ENCODE results near the gene KRTAP27-1.

Gene KRTAP27-1, protein sequence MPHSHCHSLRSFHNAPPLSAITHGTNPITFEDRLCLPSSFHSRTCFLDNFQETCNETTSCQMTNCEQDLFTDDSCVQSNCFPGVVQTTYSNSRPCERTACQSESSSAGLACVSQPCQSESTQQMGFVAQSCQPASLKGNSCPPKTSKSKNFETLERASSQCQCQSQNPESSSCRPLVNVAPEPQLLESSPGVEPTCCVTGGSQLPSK

DNA sequence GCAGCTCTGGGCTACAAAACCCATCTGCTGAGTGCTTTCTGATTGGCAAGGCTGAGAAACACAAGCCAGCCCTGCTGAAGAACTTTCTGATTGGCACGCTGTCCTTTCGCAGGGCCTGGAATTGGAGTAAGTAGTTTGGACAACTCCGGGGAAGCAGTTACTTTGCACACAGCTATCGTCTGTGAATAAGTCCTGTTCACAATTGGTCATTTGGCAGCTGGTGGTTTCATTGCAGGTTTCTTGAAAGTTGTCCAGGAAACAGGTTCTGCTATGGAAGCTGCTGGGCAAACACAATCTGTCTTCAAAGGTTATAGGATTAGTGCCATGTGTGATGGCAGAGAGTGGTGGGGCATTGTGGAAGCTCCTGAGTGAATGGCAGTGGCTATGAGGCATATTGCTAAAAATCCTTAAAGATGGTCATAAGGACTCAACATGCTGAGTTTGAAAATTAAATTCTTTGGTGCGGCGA is at the start of gene KRTAP27-1:
Gene KRTAP27-1, minus strand, starts transcription at position 419 of the 469 bp plus-strand sequence. Its CDS starts 26 bp downstream, at position 393.
- no peak for DNase-seq

DNA sequence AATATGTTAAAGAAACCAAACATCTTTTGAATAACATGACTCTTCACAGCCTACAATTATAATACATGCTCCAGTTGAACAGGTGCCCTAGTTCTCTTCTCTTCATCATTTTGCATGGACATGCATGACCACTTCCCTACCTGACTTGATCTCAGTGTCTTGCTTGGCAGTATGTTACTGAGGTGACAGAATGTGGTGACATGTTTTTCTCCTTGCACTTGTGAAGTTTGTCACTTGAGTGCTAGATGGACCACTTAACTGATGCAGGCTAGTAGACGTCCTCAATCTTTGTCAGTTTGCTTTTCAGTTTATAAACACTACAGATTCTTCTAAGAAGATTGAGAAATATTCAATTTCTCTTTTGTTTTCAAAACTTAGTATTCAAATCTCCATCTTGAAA is 44.7 kb upstream of the KRTAP27-1 start:
- DNase-seq: no peak

DNA sequence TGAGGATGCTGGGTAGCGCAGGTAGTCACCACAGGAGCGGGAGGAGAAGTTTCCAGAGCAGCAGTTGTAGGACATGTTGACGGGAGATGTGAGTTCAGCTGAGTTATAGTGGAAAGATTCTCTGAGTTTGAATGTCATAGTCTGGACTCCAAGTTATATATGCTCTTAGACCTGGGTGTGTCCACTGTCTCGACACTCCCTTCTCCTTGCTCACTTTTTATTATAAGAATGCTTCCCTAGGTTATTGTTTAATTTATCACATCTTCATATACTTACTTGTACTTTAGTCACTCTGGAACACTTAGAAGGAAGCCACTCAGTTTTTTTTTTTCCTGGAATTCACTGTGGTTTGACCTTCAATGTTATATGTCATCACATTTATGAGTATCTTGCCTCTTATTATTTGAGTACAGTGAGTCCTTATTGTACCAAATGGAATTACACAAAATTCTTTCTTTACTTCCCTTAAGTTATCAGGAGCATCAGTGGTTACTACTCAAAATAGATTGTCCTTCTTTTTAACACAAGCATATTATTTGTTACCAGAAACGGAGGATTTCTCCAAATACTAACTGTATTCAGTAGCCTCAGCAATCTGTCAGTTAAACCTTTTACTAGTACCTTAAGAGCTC is 34.8 kb upstream of the KRTAP27-1 start, which contains the start of gene KRTAP13-2:
Gene KRTAP13-2, minus strand, starts transcription at position 133 of the 632 bp plus-strand sequence. Its CDS starts 58 bp downstream, at position 75.
- no peak for DNase-seq

DNA sequence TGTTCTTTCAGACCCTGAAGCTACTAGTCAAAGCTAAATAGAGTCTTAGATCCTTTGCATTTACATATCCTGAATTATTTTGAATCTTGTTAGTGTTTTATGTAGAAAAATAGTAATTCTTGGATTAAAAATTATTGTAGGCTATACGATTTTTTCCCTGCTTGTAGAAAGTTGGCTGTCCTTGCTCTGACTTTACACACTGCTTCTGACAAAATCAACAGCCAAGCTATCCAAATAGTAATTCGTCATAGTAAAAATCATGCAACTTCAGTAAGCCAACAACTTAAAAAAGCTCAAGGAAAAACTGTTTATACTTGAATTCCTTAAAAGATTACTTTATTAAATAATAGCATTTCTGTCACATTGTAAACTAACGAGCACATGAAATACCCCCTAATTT is 18.4 kb upstream of the KRTAP27-1 start:
- DNase-seq: no peak

DNA sequence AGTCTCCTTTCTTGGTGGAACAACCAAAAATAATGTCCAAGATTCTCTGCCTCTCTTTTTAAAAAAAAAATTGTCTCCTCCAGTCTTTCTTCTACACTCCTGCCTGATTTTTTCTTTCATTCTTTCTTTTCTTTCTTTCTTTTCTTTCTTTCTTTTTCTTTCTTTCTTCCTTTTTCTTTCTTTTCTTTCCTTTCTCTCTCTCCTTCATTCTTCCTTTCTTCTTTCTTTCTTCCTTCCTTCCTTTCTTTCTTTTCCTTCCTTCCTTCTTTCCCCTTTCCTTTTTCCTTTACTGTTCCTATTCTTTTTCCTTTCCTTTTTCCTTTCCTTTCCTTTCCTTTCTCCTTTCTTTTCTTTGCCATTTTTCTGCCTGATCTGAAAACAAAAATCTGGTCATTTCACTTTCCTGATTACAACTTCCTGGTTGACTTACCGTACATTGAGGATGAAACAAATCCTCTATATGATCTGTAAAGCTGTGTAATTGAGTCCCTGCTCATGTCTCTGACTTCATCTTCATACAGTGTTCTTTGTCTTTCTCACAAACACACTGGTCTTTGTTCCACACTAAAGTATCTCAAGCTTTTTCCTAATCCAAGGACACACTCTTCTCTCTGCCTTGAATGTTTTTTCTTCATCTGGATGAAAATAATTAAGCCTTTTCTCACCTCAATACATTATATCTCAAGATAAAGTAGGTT is 17.0 kb upstream of the KRTAP27-1 start:
- DNase-seq: no peak

DNA sequence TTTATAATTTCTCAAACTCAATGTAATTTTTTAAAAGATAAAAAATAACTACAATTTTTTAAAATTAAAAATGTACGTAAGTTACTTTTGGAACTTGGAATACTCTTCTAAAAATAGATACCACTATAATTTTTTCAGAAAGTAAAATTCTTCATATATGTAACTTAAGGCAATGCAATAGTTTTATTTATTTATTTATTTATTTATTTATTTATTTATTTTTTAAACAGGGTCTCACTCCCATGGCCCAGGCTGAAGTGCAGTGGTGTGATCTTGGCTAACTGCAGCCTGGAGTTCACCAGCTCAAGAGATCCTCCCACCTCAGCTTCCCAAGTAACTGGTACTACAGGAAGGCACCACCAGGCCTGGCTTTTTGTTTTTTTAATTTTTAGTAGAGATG is 14.0 kb upstream of the KRTAP27-1 start:
- no peak for DNase-seq

DNA sequence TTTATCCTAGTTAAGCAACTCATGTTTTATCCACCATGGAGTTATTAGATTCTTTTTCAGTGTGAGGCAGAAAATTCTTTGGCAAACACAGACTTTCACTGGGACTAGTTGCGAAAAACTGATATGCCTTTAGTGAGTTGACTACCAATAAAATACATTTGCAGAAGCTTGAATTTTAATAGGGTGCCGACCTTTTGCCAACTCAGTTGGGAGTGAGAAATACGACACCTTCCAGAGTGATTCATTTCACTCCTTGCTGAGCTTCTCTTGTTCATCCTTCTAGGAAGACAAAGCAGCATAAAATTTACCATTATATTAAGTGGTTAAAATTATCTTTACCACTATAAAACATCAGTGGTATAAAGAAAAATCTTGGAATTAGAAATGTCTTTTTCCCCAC is 12.1 kb upstream of the KRTAP27-1 start:
- no peak for DNase-seq

DNA sequence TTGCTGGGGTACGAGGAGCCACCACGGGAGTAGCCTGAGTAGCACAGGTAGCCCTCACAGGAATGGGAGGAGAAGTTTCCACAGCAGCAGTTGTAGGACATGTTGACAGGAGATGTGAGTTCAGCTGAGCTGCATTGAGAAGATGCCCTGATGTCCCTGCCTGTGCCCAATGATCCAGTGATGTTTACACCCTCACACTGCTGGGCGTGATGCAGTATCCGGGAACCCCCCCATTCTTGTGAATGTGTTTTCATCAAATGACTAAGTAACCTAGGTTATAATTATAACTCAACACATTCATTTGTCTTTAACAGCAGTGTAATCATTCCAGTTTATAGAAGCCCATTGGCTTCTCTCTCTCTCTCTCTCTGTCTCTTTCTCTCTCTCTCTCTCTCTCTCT is 11.0 kb upstream of the KRTAP27-1 start, which contains the start of gene KRTAP23-1:
Gene KRTAP23-1, minus strand, starts transcription at position 101 of the 400 bp plus-strand sequence. Its CDS starts 0 bp downstream, at position 101.
- no peak for DNase-seq

DNA sequence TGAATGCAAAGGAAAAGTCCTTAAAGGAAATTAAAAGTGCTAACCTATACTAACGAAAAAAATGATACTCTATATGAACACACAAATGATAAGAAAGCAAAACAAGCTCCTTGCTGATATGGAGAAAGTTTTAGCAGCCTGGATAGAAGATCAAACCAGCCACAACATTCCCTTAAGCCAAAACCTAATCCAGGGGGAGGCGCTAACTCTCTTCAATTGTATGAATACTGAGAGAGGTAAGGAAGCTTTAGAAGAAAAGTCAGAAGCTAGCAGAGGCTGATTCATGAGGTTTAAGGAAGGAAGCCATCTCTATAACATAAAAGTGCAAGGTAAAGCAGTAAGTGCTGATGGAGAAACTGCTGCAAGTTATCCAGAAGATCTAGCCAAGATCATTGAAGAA is 7.5 kb upstream of the KRTAP27-1 start:
- DNase-seq: no peak

DNA sequence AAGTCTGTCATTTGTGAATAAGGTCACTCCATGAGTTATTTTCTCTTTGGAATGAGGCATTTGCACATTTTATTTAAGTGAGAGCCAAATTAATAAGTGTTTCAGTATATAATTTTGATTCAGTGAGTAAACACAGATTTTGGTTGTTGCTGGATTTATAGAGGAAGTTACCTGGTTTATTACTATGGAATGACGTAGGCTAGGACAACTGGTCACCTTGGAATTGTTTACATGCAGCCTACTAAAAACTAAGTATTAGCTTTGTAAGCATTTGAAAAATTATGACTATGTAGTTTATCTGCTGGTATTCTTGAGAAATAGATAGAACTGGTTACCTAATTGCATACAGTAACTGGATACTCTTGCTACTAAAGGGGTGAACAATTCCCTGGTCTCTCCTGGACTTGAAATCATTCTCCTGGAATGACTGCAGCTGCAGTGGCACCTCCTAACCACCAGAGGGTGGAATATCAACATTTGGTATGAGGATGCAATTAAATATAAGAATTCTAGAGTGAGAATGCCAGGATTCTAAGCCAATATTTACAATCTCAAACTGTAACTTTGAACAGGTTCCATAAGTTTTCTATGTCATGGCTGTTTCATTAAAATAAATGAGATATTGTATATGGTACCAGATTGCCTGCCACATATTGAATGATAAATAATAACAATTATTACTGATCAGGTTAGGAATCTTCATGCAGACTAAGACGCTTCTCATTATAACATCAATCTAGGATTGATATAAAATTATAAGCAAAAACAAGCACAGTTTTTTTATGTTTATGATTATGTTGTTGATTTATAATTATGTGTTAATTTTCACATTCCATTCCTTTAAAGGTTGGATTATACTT is 3.5 kb upstream of the KRTAP27-1 start:
- DNase-seq: peak in 12 of 51 donors; percentile 0 to 35 (median 12)

DNA sequence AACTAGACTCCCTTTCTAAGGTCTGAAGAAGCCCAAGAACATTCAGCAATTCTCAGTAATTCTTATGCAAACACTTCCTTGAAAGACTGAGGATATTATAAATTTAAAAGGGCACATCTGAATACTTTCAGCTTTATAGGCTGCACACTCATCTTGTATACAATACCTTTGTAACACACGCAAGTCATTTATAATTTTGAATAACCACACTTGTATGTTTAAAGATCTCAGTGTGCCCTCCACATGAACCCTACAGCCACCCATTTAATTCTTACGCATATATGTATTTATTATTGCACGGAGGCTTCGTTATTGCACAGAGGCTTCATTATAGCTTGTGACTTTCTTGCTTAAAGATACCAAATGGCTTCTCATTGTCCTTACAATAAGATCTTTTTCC is 1.2 kb upstream of the KRTAP27-1 start:
- DNase-seq: no peak

DNA sequence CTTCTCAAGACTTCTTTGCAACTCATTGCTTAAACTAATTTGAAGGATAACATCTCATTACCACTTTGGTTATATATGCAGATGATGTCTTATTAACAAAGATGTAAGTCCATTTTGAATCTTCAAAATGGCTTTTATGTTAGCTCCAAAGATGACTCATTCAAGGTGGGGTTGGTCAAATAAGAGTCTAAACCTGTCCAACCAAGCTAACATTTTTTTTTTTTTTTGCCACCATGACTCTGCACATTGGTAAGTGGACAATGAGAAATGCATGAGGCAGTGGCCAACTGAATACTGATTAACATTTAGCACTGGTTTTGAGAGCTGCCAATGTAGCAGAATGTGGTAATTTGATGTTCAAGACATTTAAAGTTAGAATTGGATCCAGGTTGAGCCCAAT is 278 bp upstream of the KRTAP27-1 start:
- DNase-seq: no peak

DNA sequence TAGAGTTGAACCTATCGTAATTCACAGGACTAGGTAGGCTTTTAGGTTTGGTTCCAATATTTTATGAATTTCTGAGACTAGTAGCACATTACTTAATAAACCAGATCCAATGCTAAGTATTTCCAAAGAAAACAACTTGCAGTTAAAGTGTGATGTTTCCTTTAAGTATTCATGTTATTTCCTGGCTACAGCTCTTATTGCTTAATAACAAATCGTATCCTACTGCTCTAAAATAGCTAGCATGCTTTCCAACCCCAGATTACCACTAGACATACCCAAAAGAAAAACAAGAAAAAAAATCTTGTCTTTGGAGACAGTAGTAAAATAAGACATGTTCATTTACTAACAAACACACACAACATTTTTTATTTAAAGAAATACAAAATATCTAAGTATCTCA is 898 bp downstream of the KRTAP27-1 start:
- DNase-seq: no peak

DNA sequence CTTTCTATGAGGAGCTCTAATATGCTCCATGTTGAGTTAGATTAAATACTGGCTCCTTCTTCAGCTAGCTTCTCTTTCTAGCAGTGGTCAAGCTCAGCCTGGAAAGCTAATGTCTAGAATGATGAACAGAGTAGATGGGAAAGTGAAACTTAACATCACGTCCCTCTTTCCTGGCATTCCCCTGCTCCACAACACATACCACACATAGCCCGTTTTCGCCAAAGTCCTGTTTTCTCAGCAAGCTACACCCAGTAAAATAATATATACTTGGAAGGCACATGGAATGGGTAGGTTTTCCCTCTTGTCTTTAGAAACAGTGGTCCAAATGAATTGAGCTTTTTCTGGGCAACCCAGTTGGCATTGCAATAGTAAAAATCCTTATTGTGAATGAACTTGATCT is 3.8 kb downstream of the KRTAP27-1 start:
- DNase-seq: no peak

DNA sequence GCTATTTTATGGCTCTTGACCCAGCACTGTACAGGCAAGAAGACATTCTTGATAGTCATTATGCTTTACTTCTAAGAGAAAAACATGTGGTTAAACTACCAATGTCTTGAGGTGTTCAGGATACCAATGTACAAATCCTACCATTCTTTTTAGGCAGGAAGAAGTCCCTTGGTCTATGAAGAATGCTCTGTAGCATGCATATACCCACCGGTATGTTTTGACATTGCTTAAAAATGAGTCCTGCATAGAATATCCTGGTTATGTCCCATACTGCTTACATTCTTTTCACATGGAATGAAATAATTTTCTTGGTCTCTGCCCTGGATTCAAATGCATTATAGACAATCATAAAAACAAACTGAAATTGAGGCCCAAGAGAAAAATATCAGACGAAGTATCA is 4.8 kb downstream of the KRTAP27-1 start:
- no peak for DNase-seq

DNA sequence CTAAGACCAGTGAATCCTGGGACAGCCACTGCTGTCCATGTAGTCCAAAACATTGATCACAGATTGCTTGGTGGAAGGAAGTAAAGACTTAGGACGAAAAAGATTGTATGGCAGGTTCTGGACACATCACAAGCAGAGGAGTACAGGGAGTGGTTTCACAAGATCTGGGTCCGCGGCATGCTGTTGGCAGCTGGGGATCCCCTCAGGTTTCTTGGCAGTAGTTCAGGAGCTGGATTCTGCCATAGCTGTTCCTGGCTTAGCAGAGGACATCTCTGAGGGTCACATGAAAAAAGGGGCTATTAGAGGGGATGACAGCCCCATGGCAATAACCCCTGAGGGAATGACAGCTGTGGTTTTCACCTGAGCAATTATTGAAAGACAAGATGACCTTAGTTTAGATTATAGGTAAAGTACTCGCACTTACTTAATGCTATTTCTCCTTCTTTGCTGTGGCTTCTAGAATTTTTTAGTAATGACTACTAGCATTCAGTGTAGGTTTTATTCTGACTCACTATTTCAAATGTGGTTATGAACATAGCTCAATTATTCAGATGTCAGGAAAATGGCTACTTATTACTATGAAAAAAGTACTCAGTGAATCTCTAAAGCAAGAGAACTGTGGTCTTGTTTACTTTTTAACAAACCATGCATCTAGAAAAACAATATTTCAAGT is 8.2 kb downstream of the KRTAP27-1 start:
- no peak for DNase-seq

DNA sequence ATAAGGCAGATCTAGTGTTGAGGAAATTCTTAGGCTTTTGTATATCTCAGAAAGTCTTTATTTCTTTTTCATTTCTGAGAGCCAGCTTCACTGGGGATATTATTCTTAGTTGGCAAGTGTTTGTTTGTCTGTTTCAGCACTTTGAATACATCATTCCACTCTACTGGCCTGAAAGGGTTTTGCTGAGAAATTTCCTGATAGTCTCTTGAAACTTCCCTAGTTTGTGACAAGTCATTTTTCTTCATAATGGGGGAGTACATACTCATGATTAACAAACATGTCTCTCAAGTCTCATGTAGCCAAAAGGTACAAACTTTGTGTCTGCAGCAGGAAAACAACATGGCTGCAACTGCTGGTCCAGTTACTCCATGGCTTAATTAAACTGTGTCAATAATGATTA is 11.1 kb downstream of the KRTAP27-1 start:
- no peak for DNase-seq

DNA sequence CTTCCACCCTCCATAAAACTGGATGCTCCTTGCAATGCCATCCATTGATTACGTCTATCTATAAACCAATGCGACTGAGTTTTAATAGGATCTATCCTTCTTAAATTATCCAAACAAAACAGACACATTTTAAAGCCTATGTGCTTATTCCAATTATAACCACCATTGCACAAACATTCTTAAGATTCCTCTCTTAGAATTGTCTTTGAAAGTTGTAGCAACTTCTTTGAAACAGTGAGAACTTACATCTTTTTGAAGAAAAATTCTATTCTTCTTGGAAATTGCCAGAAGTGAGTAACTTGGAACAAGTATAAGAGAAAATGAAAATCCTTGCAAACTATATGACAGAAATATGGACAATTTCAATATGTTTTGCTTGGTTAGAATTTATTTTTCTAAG is 17.3 kb downstream of the KRTAP27-1 start, which contains the start of gene KRTAP26-1:
Gene KRTAP26-1, minus strand, starts transcription at position 101 of the 400 bp plus-strand sequence. CDS start 280 bp downstream, outside the sequence.
- DNase-seq: no peak

DNA sequence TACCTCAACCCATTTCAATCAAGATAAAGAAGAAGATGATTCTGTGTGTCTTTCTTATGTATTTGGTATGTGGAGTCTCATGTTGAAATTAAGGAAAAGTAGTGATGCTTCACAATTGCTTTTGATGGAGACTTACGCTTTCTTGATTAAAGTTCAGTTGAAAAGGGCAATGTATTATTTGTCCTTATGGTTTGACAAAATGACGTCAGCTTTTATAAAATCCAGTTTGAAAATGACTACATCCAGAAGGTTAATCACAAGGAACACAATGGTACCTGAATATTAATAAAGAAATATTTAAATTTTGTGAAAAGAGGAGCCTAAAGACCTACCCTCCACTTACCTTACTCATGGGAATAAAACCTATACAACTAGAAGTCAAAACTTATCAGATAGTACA is 21.8 kb downstream of the KRTAP27-1 start:
- no peak for DNase-seq

DNA sequence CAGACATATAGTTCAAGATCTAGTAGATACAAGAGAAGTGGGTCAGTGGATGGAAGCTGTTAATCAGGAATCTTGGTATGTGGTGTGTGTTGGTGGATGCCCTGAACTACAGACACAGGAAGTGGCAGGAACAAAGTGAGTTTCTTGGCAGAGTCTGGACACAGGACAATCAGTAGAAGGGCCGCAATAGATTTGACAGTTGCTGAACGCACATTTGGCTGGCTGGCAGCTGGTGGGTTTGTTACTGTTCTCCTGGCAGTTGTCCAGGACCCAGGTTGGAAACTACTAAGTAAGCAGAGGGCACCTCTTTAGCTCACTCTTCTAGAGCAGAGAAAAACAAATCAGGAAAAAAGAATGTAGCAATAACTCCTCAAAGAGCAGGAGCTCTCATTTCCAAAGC is 30.6 kb downstream of the KRTAP27-1 start:
- DNase-seq: no peak

DNA sequence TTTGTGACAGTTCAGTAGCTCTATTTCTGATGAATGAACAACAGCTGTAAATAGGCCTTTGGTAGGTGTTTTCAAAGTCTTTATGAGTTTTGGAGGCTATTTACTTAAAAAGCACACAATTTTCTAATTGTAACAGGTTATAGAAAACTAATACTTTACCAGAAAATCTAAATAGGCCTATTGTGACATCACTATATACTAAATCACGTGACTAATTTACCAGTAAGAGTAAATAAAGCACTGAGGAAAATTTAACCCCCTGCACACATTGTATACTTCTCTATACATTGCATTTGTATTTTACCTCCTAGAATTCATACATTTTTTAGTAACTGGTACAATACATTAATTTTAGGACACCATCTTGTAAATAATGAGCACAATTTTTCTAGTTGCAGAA is 32.4 kb downstream of the KRTAP27-1 start:
- no peak for DNase-seq

Measured in hypothalamus (tissue), 51 donors.